Erythroblast (primary cell): ENCODE data around the gene PTPRD.

Experiments
- DNase-seq, 2 experiments: peaks; one replicate each; lab custom pipeline; 2025; lab: John Stamatoyannopoulos, UW
- GATA1 ChIP-seq: IDR thresholded peaks from 2 replicates; pipeline ENCODE4 v1.6.1; 2011; ENCODE audit warnings: low read depth, mild to moderate bottlenecking, control low read depth, low read length, moderate library complexity
- POLR2A ChIP-seq: IDR thresholded peaks from 2 replicates; pipeline ENCODE4 v1.6.1; 2011; ENCODE audit warnings: mild to moderate bottlenecking, low read length

Gene PTPRD

DNA sequence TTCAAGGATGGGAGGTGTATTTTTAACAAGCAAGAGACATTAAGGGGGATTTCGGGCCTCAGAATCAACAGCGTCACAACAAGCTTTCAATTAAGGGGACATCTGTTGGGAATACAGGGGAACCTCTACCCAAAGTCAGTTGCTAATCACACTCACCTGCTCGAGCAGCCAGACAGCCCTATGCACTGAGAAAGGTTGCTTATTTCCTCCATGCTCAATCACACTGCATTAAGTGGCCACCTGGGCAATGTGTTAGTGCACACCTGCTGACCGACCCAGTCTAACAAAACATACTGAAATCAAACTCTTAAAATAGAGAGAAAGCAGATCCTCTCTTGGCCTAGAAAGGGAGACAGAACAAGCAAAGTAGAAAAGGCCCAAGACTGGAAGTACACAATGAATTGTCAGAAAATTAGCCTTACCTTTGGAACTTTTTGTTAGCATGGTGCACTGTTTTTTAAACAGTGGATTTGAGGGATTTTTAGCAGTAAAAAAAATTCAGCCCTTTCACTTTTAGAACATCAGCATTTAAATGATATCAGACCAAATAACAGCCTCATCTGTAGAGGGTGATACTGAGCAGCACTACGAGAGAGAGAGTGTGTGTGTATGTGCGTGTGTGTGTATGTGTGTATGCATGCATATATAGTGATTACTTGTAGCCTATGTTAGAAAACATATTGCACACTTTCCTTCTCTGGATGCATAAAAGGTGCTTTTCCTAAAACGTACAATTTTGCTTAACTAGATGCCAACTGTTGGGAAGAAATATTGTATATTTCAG, 1694.7 kb downstream of the PTPRD start:
- no peak for DNase-seq
- TF ChIP-seq GATA1 (no peak), POLR2A (no peak)

DNA sequence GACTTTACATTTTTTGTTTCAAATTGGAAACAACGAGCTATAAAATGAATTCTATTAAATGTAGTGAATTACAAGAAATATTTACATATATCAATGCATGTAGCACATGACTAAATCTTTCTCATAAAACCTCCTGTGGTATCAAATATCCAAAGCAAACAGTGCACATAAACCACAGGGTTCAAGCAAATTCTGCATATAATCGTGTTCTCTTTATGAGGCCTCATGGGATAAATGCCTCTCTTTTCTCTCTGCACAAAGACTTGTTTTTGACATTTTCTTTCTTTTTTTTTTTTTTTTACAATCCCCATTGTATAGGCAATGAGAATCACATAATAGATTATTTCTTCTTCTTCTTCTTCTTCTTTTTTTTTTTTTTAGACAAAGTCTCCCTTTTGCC, 1696.0 kb downstream of the PTPRD start:
- DNase-seq: no peak
- TF ChIP-seq POLR2A (no peak), GATA1 (no peak)

DNA sequence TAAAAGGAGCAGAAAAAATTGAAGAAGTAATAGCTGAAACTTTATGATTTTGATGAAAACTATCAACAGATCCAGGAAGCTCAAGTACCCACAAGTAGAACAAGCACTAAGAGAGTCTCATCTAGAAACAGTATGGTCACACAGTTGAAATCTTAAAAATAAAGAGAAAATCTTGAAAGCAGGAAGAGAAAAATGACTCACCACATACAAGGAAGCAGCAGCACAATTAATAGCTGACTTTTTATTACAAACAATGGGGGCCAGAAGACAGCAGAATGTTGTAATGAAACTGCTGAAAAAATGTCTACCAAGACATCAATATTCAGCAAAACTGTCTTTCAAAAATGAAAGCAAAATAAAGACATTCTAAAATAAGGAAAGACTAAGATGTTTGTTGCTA, 1704.9 kb downstream of the PTPRD start:
- no peak for TF ChIP-seq POLR2A
- no peak for TF ChIP-seq GATA1
- no peak for DNase-seq

DNA sequence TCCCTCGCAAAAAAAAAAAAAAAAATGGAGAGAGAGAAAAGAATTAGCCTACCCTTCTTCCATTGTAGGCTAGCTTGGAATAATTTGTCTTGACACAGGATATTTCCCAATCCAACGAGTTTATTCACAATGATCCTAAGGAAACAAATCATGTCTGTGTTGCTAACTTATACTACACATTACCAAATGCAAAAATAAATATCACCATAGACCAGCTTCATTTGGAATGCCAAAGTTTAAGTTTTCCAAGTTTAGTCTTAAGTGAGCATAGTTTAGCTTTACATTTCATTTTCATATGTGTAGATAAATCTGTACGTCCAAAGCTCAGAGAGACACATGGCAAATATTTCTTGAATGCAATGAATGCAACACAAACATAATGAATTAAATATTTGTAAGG, 1707.1 kb downstream of the PTPRD start:
- no peak for TF ChIP-seq GATA1
- TF ChIP-seq POLR2A: no peak
- no peak for DNase-seq

DNA sequence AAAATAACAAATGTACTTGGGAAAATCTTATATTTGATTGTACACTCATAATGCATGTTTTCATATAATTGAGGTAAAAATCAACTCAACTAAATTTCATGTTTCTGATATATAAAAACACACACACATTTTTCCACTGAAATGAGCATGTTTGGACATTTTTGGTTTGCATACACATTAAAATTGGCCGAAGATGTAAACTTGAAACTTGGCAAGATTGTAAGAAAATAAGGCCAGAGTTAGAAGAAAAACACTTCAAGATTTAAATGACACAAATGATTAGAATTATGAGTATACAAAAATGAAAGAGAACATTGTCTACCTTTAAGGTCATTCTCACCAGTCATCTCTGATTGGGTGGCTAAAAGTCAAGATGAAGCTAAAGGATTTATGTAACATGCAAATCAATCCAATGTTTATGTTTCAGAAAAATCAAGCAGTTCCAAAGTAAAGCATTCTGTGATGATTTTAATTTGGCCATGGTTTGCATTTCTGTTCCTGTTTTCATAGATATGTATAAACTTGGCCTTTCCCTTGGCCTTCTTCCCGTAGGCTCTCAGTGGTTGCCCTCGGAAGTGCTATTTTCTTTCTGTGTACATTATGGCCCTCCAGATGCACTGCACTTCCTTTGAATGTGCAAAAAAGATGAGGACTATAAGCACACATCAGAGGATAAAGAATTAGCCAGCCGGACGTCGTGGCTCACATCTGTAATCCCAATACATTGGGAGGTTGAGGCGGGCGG, 1707.9 kb downstream of the PTPRD start:
- DNase-seq: no peak
- TF ChIP-seq POLR2A (no peak), GATA1 (no peak)

DNA sequence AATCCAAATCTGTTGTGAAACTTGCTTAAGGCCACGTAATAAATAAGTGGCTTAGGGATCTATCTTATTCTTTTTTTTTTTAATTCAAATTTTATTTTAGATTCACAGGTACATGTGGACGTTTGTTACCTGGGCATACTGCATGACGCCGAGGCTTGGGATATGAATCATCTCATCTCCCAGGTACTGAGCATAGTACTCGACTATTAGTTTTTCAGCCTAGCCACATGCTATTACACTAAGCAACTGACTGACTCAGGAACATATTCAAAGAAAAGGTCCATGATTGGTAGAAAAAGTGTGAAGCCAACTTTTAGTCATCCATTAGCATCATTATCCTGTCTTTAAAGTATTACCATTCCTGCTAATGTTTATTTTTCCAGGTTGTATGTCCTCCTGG, 1709.7 kb downstream of the PTPRD start:
- no peak for DNase-seq
- TF ChIP-seq POLR2A (no peak), GATA1 (no peak)

DNA sequence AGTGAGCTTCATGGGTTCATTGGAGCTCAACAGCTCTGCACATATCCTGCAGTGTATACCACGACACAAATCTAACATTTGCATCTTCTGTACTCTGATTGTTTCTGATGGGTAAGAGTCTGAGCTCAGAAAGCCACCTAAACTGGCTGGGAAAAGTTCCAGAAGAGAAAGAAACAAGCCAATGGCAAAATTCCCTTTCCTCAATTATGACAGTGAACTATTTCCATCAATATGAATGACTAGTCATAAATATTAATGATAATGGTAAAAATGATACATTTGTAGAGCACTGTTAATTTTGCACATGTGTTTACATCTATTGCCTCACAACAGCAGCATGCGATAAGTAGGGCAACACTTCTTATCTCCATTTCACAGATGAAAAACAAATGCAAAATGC, 1711.7 kb downstream of the PTPRD start:
- no peak for DNase-seq
- TF ChIP-seq POLR2A: no peak
- TF ChIP-seq GATA1: no peak

DNA sequence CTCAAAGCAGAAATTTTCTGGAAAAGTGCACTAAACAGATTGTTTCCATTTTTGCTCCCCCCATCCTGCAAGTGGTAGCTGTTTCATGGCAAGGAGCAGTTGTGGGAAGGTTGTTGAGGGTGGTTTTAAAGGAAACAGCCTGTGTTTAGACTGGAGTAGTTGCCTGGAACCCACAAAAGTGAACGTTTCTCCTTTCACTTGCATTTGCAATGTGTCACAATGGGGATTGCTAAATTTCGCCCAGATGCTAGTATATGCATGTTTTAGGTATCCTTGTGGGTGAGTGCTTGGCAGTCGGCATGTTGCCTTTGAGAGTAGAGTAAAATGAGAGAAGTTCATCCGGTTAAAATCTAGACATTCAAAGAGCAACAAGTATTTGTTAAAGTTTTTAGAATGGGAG, 1713.3 kb downstream of the PTPRD start:
- TF ChIP-seq GATA1: no peak
- no peak for TF ChIP-seq POLR2A
- DNase-seq: no peak

DNA sequence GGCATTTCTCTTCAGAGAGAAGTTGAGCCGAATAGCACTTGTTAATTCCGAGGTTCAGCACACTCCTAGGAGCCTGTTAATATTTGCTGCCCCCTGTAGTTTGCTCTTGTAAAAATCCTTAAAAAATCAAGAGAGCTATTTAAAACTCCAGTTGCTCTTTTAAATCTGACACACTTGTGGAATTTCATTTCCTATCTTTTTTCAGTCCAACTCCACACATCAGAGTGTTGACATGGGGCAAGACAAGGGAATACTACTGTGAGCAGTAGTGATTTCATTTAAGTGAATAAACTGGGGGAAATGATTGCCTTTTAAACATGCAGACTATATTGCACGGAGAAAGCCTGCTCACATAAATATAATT, 1717.0 kb downstream of the PTPRD start:
- TF ChIP-seq POLR2A (no peak), GATA1 (no peak)
- DNase-seq: peak; percentile 1 to 9

DNA sequence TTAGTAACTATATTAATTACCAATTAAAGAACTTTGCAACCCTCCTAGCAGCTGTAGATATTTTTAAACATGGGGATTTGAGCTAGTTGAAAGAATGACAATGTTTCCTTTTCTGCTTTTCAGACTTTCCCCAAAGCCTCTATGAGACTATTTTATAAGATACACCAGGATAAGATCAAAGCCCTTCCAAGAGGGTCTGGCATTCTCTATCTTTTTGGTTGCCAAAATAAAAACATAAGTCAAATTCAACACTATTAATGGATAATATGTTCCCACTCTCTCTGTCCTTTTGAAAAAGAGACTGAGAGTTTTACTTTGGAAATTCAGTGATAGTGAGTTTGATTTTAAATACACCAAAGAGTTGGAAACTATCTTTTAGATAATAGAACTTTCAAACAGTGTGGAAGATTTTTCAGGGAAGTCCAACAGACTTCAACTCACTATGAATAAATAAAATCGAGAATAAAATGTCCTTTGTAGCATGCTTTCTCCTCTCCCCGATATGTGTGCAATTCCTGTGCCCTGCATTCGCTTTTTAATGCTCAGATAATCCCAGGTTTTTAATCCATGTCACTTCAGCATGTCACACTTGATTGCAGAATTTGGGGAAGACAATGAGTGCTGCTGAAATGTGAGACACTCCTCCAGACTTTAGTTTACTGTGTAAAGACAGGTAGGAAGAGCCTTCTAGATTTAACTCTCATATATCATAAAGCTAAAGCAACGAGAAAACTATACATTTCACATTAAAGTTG, 1717.5 kb downstream of the PTPRD start:
- TF ChIP-seq GATA1 (no peak), POLR2A (no peak)
- DNase-seq: no peak

DNA sequence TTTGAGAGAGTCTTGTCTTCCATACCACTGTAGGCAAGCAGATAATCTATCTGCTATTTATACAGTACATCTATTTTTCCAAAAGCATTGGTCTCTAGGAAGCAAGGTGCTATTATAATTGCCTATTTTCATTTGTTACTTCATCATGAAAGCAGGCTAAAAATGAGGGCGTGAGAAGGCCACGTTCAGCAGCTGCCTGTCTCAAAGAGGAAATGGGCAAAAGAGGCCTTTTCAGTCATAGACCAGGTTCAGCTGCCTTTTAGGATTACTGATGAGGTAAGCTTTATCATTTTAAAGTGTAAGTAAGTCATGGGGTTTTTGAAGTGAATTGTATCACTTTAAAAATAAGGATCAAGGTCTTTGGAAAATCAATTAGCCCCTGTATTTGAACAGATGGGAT, 1722.1 kb downstream of the PTPRD start:
- no peak for DNase-seq
- TF ChIP-seq POLR2A (no peak), GATA1 (no peak)

DNA sequence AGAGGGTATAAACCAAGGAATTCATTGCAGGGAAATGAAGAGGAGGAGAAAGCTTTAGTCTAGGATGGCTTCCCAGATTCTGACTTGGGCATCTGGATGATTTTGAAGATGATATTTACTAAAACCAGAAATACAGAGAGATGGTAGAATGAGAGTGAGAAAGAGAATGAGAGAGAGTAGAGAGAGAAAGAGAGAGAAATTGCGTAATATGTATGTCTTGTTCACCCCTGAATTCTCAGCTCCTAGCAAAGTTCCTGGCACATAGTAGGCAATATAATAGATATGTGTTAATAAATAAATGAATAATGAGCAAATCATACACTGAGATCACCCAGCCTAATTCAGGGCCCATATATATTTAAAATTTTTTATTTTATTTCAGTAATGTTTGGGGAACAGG, 1723.7 kb downstream of the PTPRD start:
- no peak for DNase-seq
- TF ChIP-seq GATA1 (no peak), POLR2A (no peak)

DNA sequence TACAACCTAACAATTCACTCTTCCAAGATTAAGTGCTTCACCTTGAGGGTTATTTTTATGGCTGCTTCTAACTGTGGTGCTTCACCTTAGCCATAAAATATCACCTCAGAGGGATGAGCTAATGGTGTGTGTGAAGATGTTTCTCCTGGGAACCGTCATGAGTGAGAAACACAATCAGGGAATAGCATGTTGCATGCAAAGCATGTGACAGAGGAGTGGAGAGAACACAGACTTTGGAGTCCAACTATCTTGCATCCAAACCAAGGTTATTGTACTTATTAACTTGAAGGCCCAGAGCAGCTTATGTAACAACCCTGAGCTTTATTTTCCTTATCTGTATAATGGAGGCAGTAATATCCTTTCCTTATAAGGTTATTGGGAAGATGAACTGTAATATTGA, 1724.2 kb downstream of the PTPRD start:
- no peak for TF ChIP-seq GATA1
- TF ChIP-seq POLR2A: no peak
- DNase-seq: no peak

DNA sequence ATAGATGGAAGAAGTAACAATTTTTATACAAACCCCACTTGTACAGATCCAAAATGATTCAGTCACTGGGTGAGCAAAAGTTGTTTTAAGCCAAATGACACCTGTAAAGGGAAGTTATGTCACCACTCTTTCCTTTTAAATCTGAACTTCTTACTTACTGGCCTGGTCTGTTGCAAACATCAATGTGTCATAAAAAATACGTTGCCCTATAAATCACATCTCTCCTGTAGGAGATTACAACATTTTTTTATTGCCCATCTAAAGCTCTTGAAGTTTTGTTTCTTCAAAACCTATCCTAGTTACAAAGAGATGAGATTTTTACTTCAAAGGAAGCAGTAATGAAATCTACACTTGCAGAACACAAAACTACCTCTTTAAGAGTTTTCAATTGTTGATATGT, 1725.4 kb downstream of the PTPRD start:
- no peak for DNase-seq
- TF ChIP-seq GATA1 (no peak), POLR2A (no peak)

DNA sequence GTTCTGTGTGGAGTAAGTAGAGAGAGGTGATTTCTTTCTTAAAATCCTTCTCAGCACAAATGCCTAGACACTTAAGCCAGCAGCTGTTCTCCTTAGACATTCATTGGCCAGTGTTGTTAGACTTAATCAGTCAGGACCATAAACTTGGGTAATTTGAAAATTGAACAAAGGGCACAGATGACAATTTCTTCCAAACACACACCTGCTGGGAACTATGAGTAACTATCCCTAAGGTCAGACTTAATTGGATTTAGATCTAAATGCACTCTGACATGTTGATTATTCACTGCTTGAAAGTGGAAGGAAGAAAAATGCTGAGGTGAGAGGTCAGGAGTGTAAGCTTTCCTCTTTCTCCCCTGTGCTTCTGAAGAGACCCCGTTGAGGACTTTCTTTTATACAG, 1729.5 kb downstream of the PTPRD start:
- TF ChIP-seq GATA1 (no peak), POLR2A (no peak)

More for the DNA sequence above, 1729.5 kb downstream of the PTPRD start:
- DNase-seq: no peak
